ENCODE measurements around the gene USP5. TPM values are rescaled to one million over a fixed set of nuclear protein-coding genes. Genes with fewer than 3 reads are reported as not detected.

The USP5 gene
- total RNA-seq, 1 experiment from 2014 or later = 158 TPM

DNA sequence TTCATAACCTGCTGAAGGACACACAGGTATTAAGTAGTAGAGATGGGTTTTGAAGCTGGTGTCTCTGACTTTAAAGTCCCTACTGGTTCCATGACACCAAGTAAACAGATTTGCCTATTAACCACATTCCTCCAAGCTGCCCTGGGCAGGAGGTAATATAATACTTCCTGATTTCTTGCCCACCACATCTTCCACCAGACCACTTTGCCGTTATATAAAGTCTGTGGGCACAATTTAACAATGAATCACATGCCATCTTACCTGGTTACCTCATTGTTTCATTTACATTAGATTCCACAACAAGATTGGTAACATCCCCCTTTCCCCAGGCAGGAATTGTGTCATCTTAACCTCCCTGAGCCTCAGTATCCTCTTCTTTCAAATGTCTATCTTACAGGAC, 51.8 kb downstream of the USP5 start:
- ChIA-PET CTCF (interaction anchor here (0.8 to 8.0 kb wide), 7 partner anchors 12 to 37 kb away, joined by 4 to 53 read pairs (median 10); partner anchors contain the start of genes SPSB2 and TPI1), POLR2A (interaction anchor here (1.6 to 2.1 kb wide), 2 partner anchors 34 to 40 kb away, joined by 9 to 12 read pairs; partner anchors contain the start of genes C12orf57 and RNU7-1)
- Mint-ChIP-seq H3K27me3 (ENCODE audit: low read depth) (peaks cover 6% of the 10 kb centered on the region; the same call in 1 of the 2 replicates), H3K27ac (no peak overlapping the region; the same call in 1 of the 2 replicates), H3K4me1 (peaks cover 12% of the 10 kb centered on the region), H3K9me3 (no peaks in the 10 kb centered on the region), H3K36me3 (no peaks in the 10 kb centered on the region), H3K4me3 (no peak overlapping the region)
- DNase-seq (ENCODE audit: low spot score) (no peak), ATAC-seq (no peak)
- TF ChIP-seq NFYB (CRISPR knock-in tag; conservative IDR thresholded peaks at IDR 0.05; ENCODE audit: low read depth) (no peak), OVOL2 (CRISPR knock-in tag; IDR thresholded peaks at IDR 0.05; ENCODE audit: borderline replicate concordance) (no peak), MAX (CRISPR knock-in tag; IDR thresholded peaks at IDR 0.05) (no peak), ZNF512 (CRISPR knock-in tag; IDR thresholded peaks at IDR 0.05; ENCODE audit: borderline replicate concordance) (no peak), TCF7 (CRISPR knock-in tag; IDR thresholded peaks at IDR 0.05; ENCODE audit: low read depth) (no peak), AR (CRISPR knock-in tag; IDR thresholded peaks at IDR 0.05) (no peak), IRF2 (CRISPR knock-in tag; IDR thresholded peaks at IDR 0.05; ENCODE audit: borderline replicate concordance, low read depth) (no peak), SP1 (CRISPR knock-in tag; conservative IDR thresholded peaks at IDR 0.05) (no peak), HMGA2 (CRISPR knock-in tag; IDR thresholded peaks at IDR 0.05) (no peak), ZNF138 (CRISPR knock-in tag; conservative IDR thresholded peaks at IDR 0.05) (no peak), ERG (CRISPR knock-in tag; IDR thresholded peaks at IDR 0.05) (no peak)
- TF ChIP-seq, protein P1, sequence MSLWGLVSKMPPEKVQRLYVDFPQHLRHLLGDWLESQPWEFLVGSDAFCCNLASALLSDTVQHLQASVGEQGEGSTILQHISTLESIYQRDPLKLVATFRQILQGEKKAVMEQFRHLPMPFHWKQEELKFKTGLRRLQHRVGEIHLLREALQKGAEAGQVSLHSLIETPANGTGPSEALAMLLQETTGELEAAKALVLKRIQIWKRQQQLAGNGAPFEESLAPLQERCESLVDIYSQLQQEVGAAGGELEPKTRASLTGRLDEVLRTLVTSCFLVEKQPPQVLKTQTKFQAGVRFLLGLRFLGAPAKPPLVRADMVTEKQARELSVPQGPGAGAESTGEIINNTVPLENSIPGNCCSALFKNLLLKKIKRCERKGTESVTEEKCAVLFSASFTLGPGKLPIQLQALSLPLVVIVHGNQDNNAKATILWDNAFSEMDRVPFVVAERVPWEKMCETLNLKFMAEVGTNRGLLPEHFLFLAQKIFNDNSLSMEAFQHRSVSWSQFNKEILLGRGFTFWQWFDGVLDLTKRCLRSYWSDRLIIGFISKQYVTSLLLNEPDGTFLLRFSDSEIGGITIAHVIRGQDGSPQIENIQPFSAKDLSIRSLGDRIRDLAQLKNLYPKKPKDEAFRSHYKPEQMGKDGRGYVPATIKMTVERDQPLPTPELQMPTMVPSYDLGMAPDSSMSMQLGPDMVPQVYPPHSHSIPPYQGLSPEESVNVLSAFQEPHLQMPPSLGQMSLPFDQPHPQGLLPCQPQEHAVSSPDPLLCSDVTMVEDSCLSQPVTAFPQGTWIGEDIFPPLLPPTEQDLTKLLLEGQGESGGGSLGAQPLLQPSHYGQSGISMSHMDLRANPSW (CRISPR knock-in tag; conservative IDR thresholded peaks at IDR 0.05; ENCODE audit: low read depth) = no peak
- TF ChIP-seq, protein P2, sequence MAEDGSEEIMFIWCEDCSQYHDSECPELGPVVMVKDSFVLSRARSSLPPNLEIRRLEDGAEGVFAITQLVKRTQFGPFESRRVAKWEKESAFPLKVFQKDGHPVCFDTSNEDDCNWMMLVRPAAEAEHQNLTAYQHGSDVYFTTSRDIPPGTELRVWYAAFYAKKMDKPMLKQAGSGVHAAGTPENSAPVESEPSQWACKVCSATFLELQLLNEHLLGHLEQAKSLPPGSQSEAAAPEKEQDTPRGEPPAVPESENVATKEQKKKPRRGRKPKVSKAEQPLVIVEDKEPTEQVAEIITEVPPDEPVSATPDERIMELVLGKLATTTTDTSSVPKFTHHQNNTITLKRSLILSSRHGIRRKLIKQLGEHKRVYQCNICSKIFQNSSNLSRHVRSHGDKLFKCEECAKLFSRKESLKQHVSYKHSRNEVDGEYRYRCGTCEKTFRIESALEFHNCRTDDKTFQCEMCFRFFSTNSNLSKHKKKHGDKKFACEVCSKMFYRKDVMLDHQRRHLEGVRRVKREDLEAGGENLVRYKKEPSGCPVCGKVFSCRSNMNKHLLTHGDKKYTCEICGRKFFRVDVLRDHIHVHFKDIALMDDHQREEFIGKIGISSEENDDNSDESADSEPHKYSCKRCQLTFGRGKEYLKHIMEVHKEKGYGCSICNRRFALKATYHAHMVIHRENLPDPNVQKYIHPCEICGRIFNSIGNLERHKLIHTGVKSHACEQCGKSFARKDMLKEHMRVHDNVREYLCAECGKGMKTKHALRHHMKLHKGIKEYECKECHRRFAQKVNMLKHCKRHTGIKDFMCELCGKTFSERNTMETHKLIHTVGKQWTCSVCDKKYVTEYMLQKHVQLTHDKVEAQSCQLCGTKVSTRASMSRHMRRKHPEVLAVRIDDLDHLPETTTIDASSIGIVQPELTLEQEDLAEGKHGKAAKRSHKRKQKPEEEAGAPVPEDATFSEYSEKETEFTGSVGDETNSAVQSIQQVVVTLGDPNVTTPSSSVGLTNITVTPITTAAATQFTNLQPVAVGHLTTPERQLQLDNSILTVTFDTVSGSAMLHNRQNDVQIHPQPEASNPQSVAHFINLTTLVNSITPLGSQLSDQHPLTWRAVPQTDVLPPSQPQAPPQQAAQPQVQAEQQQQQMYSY (CRISPR knock-in tag; IDR thresholded peaks at IDR 0.05) = no peak

Measured in WTC11 (cell line).